Body of pancreas (tissue), 4 donors: ENCODE results near the gene DRC3.

Experiments
- POLR2A ChIP-seq, 3 donors: fragments of 450-650 bp; IDR thresholded peaks; one replicate each; pipeline ENCODE4 v1.6.1; 2016; ENCODE audit warnings: antibody characterized with exemption in 3 of 3, mild to moderate bottlenecking in 2 of 3
- TF ChIP-seq, protein P1 (sequence below), 7 experiments: fragments of 450-650 bp in 4 of 7; fragments of 200-600 bp in 3 of 7; sonication (generic) in 3 of 7; IDR thresholded peaks; one replicate each; pipeline ENCODE4 v1.5.1; 2016 to 2019; ENCODE audit warnings: antibody characterized with exemption in 7 of 7

DNA sequence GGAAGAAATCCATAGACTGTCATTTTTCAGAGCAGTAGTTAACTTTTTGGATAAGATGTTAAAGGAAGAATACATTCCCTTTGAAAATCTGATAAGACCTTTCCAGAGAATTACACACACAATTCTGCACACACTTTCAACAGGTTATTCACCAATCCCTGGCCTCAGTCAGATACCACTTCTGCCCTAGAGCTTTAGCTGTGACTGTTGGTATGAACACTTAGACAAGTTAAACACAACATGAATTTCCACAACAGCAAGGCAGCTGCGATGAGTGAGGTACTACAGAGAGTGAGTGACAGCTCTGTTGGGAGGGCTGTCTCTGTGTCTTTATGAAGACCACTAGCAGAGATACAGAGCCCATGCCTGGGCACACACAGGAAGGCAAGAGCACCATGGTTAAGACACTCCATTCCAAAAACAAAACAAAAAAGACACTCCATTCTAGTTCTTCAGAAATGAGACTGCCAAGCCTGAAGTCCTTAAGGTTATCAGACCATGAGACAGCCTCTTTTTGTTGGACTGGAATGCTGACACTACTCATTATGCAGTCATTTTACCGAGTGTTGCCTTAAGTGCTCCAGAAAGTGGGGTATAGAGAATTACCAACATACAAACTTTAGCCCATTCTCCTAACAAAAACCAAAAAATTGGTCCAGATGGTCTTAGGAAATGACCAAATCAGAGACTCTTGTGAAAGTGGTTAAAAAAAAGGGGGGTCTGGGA is 42.8 kb upstream of the DRC3 start:
- TF ChIP-seq, protein P1, sequence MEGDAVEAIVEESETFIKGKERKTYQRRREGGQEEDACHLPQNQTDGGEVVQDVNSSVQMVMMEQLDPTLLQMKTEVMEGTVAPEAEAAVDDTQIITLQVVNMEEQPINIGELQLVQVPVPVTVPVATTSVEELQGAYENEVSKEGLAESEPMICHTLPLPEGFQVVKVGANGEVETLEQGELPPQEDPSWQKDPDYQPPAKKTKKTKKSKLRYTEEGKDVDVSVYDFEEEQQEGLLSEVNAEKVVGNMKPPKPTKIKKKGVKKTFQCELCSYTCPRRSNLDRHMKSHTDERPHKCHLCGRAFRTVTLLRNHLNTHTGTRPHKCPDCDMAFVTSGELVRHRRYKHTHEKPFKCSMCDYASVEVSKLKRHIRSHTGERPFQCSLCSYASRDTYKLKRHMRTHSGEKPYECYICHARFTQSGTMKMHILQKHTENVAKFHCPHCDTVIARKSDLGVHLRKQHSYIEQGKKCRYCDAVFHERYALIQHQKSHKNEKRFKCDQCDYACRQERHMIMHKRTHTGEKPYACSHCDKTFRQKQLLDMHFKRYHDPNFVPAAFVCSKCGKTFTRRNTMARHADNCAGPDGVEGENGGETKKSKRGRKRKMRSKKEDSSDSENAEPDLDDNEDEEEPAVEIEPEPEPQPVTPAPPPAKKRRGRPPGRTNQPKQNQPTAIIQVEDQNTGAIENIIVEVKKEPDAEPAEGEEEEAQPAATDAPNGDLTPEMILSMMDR (IDR thresholded peaks at IDR 0.05) = no peak
- TF ChIP-seq POLR2A (IDR thresholded peaks at IDR 0.05) = no peak
